ENCODE results near the gene KRTAP4-4.
"Not testable (repeated sequence)": the region's sequence is repeated elsewhere in the genome, so short reads cannot be mapped to it uniquely, and the experiment has no call there.

The KRTAP4-4 gene

DNA sequence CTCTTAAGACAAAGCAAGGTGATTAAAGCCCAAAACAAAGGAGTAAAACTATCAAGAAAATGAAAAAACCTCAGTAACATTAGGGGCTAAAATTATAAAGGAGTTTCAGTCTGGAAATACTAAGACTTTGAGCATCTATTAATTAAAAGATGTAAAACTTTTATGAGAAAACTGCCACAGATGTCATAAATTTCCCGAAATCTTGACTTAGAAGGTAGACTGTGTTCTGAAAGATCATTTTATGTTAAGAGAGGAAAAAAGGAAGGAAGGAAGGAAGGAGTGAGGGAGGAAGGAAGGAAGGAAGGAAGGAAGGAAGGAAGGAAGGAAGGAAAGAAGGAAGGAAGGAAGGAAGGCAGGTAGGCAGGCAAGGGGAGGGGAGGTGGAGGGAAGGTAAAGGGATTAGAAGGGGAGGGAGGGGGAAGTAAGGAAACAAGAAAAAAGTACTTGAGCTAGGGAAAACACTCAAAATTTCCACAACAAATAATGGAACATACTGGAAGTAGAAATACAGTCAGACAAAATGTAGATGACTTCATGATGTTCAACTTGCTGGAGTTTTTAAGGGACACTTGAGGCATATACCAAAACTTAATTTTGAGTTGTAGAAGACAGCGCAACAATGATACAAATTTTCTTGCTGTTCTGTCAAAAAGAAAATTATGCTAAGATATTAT is 12.9 kb downstream of the KRTAP4-4 start:
- peak; percentile 9 to 47 (median 35) for DNase-seq

DNA sequence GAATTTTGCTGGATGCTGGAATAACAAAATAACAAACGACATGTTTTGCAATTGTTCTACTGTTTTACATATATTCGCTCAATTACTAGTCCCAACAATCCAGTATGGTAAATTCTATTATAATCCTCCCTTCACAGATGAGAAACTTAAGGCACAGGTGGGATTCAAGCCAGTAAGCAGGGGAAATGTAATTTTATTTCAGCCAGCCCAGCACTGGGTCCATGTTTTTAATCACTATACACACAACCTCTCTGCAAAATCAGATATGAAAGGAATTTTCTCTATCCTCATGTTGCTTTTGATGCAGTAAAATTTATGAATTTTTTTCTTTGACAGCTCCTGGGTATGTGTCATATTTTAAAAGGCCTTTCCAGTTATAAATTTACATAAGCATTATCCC is 15.3 kb downstream of the KRTAP4-4 start:
- no peak for DNase-seq

DNA sequence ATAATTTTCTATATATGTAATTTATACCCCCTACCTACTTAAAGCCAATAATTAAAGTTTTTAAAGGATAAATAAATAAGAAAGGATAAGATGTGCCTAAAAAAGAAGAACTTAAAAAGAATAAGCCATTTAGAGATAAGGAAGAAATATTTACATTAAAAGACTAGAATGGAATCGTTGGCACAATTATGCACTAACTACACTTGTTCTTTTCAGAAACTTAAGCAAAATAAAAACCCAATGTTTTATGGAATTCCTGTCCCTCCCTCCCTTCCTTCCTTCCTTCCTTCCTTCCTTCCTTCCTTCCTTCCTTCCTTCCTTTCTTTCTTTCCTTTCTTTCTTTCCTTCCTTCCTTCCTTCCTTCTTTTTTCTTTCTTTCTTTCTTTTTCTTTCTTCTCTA is 15.7 kb downstream of the KRTAP4-4 start:
- no peak for DNase-seq

DNA sequence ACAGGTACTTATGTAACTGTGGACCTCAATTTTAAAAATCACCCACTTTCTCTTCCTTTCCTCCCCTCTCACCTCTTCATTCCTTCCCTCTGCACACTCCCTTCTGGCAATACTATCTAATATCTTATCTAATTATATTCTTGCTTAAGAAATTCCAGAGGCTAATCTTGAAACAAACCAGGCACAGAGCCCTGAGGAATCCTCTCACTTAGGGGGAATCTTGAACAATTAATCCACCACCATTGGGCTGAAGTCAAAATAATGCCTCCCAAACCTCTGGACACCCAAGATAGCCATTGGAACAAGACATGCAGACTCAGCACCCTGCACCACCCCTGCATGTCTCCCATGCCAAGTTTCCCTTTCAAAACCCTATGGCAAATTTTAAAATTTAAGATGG is 19.2 kb downstream of the KRTAP4-4 start:
- DNase-seq, result no peak

DNA sequence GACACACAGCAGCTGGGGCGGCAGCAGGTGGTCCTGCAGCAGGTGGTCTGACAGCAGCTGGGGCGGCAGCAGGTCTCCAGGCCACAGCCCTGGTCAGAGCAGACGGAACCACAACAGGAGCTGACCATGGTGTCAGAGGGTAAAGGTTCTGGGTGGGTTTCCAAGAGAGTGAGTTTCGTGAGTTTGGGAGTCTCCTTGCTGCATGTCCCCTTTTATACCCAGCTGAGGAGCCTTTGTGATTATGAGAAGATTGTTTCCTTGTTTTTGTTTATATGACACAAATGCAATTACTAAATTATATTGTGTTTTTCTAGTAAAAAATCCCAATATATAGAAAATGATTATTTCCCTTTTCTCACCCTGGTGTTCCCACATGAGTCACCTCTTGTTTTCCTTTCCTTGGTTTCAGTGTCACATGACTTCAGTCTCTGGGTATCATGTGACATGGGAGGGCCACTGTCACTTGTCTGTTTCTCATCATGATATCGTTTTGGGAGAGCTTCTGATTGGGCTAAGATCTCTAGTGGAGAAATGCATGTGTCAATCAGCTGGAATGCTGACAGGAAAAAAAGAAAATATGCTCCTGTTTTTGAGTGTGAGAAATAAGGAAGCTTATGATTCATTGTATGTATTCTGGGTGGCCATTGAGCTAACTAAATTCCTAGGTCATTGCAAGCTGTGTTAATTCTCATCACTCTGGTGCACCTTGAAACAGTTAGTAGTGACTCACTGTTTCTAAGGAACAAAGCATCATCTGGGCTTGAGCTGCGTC is 20.0 kb downstream of the KRTAP4-4 start, which contains the start of gene KRTAP4-6:
Gene KRTAP4-6 (minus strand): TSS at position 185 of the 772 bp plus-strand sequence. CDS start 57 bp downstream, at position 128.
- DNase-seq, result peak; percentile 59 to 79 (median 75)

DNA sequence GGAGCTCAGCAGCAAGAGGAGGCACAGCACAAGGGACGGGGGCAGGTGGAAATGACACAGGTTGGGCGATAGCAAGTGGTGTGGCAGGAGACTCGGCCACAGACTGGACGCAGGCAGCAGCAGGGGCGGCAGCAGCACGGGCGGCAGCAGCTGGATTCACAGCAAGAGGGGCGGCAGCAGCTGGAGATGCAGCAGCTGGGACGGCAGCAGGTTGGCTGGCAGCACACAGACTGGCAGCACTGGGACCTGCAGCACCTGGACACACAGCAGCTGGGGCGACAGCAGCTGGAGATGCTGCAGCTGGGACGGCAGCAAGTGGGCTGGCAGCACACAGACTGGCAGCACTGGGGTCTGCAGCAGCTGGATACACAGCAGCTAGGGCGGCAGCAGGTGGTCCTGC is 20.7 kb downstream of the KRTAP4-4 start:
- DNase-seq, result not testable (repeated sequence)

DNA sequence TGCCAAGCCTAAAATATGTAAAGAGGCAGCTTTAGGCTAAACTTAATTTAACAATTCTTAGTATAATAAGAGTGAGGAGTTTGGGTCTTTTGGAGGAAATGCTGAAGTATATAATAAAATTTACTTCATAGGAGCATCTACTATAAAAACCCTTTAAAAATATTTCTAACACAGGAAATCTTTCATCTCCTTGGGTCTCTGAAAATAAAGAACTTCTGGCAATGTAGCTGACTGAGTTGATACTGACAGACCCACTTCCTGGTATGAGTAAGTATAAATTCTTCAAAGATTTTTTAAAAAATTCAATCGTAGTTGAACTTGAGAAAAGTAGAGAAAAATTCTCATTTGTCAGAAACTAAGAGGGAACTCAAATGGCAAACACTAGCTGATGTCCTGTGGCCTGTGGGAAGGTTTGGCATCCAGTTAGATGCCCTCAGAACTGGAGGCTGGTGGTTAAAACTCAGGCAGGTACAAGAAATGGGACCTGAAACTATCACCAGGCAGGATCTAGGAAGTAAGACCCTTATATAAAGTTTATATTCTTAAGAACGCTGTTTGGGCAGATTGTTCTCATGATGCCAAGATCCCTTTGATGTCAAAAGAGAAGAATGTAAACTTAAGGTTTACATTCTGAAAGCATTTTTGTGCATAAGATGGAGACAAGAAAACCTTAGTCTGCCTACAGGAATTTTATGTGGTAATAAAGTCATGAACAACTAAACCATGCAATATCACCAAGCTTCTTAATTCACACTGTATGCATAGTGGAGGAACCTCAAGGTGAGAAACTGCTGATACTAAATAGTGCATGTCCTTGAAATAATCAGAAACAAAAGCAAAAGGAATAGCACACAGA is 26.4 kb downstream of the KRTAP4-4 start:
- no peak for DNase-seq

DNA sequence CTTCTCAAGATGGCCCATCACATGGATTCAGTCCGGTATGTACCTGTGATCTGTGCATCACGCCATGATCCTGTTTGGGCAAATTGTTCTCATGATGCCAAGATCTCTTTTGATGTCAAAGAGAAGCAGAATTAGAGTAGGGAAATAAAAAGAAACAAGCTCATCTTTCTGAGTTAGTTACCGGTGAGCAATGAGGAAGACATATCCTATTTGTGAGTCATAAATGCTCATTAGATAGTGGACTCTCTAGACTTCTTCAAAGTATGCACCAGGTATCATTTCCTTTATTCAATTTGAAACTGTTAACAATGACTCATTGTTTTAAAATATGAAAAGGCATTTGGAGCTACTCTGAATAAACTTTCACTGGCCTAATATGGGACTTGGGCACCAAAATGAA is 28.6 kb downstream of the KRTAP4-4 start:
- DNase-seq, result peak in 1 of 3 donors; percentile 3

DNA sequence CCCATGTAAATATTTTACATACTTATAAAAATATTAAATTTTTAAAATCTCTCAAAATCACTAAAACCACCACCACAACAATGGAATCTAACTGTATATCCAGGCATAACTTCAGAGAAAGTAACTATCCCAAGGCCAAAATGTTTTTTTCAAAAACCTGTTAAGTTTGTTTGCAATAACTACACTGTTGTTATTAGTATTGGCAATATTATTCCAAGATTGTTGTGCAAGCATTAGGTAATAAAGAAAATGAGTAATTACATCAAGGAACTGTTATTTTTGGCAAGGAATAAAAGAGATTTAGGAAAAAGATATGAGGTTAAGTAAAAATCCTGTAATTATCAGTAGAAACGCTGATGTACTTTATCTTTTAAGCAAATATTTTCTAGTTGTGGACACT is 33.2 kb downstream of the KRTAP4-4 start:
- DNase-seq, result no peak

DNA sequence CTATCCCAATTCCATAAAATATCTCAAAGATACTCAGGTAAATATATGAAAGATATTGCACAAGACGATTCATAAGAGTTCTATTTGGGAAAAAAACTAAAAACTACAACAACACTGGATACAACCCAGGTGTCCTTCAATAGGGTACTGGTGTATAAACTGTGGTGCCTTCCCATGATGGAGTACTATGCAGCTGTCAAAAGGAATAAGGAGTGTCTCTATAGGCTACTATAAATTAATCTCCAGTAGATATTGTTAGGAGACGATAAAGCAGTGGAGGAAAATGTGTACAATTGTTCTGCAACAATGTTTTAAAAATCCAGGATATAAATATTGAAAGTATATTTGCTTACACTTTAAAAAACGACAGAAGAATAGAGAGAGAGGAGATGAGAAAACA is 34.1 kb downstream of the KRTAP4-4 start:
- DNase-seq, result no peak

DNA sequence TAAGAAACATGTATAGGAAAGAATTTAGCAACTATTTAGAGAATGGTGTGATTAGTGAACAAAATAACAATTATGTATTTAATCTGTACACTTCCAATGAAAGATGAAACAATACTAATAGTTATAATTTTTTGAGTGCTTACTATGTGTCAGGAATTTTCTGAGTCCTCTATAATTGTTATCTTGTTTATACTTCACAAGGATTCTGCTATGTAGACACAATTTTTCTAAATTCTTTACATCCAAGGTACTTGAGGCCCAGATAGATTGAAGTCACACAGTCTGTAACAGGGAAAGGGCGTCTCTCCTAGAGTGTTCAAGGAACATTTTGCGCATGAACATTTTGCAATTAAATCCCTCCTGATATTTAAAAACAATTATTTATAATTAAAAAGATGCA is 35.5 kb downstream of the KRTAP4-4 start:
- DNase-seq, result no peak

DNA sequence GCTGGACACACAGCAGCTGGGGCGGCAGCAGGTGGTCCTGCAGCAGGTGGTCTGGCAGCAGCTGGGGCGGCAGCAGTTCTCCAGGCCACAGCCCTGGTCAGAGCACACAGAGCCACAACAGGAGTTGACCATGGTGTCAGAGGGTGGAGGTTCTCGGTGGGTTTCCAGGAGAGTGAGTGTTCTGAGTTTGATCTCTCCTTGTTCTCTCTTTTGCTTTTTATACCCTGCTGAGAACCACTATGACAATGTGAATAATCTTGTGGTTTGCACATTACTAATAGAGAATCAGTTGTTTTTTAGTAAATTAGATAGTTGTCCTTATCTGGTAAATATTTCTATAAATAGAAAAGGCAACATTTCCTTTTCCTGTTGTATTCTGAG is 36.6 kb downstream of the KRTAP4-4 start, which contains the start of gene KRTAP4-12:
Gene KRTAP4-12 (minus strand): TSS at position 192 of the 381 bp plus-strand sequence. CDS start 60 bp downstream, at position 132.
- DNase-seq, result not testable (repeated sequence)

DNA sequence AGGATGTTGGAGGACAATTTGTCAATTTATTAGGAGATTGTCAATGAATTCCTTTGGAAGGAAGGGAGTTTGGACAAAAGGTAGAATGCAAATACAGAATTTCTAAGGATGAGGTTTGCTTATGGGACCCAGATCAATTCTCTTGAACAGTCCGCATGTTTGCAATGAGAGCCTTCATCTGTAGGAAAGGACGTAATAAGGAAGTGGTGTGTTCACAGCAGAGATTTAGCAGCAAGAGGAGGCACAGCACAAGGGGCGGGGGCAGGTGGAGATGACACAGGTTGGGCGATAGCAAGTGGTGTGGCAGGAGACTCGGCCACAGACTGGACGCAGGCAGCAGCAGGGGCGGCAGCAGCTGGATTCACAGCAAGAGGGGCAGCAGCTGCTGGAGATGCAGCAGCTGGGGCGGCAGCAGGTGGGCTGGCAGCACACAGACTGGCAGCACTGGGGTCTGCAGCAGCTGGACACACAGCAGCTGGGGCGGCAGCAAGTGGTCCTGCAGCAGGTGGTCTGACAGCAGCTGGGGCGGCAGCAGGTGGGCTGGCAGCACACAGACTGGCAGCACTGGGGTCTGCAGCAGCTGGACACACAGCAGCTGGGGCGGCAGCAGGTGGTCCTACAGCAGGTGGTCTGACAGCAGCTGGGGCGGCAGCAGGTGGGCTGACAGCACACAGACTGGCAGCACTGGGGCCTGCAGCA is 37.1 kb downstream of the KRTAP4-4 start:
- DNase-seq, result not testable (repeated sequence)

DNA sequence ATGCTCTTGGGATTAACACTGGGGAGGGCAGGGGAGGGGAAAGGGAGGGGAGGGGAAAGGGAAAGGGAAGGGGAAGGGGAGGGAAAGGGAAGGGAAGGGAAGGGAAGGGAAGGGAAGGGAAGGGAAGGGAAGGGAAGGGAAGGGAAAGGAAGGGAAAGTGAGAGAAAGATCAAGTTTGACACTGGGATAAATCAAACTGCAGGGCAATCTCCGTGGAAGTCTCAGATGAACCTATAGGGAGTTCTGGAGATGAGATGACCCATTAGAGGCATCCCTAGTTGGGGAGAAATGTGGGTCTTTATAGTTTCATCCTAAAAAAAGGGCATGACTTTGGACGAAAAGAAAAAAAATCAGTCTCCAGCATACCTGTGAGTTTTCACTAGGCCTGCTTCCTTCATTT is 38.8 kb downstream of the KRTAP4-4 start:
- no peak for DNase-seq

DNA sequence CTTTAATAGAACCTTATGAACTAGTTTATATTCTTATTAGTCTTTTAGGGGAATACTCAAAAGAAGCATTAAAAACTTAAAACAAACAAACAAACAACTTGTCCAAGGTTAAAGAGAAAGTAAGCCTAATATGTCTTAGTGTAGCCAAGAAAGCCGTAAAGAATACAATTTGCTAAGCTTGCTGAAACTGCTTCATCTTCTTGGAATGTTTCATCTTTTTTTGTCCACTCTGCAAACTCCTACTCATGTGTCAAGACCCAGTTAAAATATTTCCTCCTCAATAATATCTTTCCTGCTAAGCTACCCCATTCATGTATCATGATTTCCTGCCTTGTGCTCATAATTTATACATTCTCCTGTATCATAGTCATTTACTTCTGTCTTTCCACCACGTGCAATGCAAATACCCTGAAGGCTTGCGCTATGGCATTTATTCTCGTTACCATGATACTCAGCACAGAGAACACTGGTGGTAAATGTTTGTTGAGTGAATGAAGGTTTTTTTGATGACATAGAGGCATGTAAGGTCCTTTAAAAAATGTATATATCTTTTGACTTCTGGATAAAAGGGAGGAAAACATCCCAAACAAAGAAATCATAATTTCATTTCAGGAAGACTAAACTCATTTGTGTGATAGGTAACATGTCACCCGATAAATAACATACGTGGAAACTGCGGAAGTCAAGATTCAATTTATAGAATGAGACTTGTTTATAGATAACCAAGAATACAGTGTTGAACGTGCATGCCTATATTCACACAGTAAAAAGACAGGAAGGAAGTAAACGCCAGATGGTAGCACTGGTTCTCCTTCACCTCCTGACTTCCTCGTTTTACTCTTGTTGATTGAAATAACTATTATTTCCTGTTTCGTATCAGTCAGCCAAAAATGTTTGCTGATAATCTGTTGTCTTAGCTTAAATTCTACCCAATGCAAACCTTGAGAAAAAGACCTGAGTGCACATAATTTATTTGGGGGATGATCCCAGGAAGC is 40.6 kb downstream of the KRTAP4-4 start:
- DNase-seq, result peak in 1 of 3 donors; percentile 33

DNA sequence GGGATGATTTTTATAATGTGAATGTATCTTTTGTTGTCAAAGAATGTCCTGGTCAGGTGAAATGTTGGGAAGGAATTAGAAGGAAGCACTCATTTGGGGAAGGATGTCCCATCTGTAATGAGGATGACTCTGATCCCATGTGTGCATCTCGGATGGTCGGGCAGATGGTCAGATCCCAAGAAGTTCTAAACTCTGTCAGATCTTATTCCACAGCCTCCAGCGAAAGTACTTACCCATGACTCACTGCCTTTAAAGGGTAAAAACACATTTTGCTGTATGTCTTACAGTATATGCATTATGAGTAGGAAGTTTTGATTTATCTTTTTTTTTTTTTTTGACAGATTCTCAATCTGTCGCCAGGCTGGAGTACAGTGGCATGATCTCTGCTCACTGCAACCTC is 41.8 kb downstream of the KRTAP4-4 start:
- no peak for DNase-seq

DNA sequence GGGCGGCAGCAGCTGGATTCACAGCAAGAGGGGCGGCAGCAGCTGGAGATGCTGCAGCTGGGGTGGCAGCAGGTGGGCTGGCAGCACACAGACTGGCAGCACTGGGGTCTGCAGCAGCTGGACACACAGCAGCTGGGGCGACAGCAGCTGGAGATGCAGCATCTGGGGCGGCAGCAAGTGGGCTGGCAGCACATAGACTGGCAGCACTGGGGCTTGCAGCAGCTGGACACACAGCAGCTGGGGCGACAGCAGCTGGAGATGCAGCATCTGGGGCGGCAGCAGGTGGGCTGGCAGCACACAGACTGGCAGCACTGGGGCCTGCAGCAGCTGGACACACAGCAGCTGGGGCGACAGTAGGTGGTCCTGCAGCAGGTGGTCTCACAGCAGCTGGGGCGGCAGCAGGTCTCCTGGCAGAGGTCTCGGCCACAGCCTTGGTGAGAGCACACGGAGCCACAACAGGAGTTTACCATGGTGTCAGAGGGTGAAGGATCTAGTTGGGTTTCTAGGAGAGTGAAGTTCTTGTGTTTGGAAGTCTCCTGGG is 42.6 kb downstream of the KRTAP4-4 start, which contains the start of gene KRTAP4-11:
Gene KRTAP4-11 (minus strand): TSS at position 528 of the 541 bp plus-strand sequence. CDS start 58 bp downstream, at position 470.
- DNase-seq, result not testable (repeated sequence)

DNA sequence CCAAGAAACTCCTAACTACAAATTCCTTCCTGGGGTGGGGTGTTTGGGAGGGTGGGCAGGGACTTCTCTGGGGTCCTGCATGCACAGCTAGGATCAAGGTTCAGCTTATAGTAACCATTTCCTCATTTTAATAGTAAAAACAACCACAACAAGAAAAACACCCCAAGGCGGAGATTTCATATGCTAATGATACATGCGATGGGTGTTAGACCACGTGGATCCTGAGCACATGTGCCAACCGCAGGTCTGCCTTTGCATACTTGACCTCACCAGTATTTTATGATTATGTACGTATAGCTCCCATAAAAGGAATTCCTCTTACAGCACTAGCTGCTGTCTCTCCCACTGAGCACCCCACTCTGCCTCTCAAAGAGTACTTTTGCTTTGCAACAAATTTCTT is 44.3 kb downstream of the KRTAP4-4 start:
- DNase-seq, result peak; percentile 28 to 44 (median 40)

DNA sequence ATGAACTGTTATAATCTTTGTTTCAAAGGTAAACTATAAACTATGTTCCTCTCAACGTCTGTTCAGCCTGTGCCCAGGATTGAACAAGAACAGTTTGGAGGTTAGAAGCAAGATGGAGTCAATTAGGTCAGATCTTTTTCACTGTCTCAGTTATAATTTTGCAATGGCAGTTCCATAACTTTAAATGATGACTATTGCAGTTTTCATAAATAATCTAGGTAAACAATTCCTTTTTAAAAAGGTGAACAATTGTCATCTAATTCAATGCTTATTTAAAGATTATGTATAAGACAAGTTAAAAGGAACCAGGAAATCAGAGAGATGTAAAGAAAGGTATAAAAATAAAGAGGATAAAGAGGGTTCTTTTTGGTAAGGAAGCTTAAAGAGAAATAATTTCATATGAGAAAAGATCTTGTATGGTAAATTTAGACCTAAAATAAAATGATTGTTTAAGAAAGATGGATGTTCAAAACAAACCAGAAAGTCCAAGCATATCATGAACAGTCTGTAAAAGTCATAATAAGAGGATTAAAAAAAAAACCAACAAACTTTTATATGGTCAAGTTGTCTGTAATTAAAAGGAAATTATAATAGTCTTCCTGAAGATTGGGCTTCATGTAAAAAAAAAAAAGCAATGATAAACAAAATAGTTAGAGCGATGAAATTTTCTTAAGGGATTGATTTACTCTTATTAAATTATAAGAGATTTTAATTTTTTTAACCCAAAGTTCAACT is 49.2 kb downstream of the KRTAP4-4 start:
- no peak for DNase-seq
